ENCODE results near the gene SPOCK2. TPM values are rescaled to one million over a fixed set of nuclear protein-coding genes. Genes with fewer than 3 reads are reported as not detected.
A peak's percentile ranks its signal among the peaks of the same experiment; 100 is the strongest.
"Not testable (repeated sequence)": the region's sequence is repeated elsewhere in the genome, so short reads cannot be mapped to it uniquely, and the experiment has no call there.

SPOCK2 gene, protein sequence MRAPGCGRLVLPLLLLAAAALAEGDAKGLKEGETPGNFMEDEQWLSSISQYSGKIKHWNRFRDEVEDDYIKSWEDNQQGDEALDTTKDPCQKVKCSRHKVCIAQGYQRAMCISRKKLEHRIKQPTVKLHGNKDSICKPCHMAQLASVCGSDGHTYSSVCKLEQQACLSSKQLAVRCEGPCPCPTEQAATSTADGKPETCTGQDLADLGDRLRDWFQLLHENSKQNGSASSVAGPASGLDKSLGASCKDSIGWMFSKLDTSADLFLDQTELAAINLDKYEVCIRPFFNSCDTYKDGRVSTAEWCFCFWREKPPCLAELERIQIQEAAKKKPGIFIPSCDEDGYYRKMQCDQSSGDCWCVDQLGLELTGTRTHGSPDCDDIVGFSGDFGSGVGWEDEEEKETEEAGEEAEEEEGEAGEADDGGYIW
- total RNA-seq (ENCODE audit: unreplicated experiment), result 3.4 TPM
- long read RNA-seq, partial matches to known transcripts, result 7 of 10 reads
- long read RNA-seq, other reads (novel, unspliced or antisense), result 3 of 10 reads

- H3K4me1 Mint-ChIP-seq (ENCODE audit: unreplicated experiment), result peaks cover 19% of the 10 kb centered on the region
- peaks cover 19% of the 10 kb centered on the region for H3K27me3 Mint-ChIP-seq (ENCODE audit: unreplicated experiment)
- H3K27ac Mint-ChIP-seq (ENCODE audit: unreplicated experiment), result no peak within 1 kb of the TSS
- H3K4me3 Mint-ChIP-seq (ENCODE audit: unreplicated experiment), result peak within 1 kb of the TSS; percentile 87
- no peaks in the 10 kb centered on the region for H3K9me3 Mint-ChIP-seq (ENCODE audit: unreplicated experiment)
- no peak for DNase-seq (ENCODE audit: low spot score)
- TF ChIP-seq, protein P1, sequence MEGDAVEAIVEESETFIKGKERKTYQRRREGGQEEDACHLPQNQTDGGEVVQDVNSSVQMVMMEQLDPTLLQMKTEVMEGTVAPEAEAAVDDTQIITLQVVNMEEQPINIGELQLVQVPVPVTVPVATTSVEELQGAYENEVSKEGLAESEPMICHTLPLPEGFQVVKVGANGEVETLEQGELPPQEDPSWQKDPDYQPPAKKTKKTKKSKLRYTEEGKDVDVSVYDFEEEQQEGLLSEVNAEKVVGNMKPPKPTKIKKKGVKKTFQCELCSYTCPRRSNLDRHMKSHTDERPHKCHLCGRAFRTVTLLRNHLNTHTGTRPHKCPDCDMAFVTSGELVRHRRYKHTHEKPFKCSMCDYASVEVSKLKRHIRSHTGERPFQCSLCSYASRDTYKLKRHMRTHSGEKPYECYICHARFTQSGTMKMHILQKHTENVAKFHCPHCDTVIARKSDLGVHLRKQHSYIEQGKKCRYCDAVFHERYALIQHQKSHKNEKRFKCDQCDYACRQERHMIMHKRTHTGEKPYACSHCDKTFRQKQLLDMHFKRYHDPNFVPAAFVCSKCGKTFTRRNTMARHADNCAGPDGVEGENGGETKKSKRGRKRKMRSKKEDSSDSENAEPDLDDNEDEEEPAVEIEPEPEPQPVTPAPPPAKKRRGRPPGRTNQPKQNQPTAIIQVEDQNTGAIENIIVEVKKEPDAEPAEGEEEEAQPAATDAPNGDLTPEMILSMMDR (IDR thresholded peaks at IDR 0.05; ENCODE audit: unreplicated experiment), result no peak
- H3K36me3 Mint-ChIP-seq (ENCODE audit: low read depth, unreplicated experiment), result peaks cover 7% of the 10 kb centered on the region
These were observed at the start of gene SPOCK2 for GRCh38 chr10:72087969-72088888. SPOCK2 (minus strand) TSS chr10:72088551; CDS start chr10:72088328, 223 bp downstream.

- peaks cover 8% of the 10 kb centered on the region for H3K36me3 Mint-ChIP-seq (ENCODE audit: low read depth, unreplicated experiment)
- no peak overlapping the region for H3K4me3 Mint-ChIP-seq (ENCODE audit: unreplicated experiment)
- no peak overlapping the region for H3K27ac Mint-ChIP-seq (ENCODE audit: unreplicated experiment)
- TF ChIP-seq, protein P1 (IDR thresholded peaks at IDR 0.05; ENCODE audit: unreplicated experiment), result no peak
- no peak for DNase-seq (ENCODE audit: low spot score)
- H3K9me3 Mint-ChIP-seq (ENCODE audit: unreplicated experiment), result no peaks in the 10 kb centered on the region
- H3K4me1 Mint-ChIP-seq (ENCODE audit: unreplicated experiment), result peaks cover 14% of the 10 kb centered on the region
- no peaks in the 10 kb centered on the region for H3K27me3 Mint-ChIP-seq (ENCODE audit: unreplicated experiment)
These were observed 49.2 kb upstream of the SPOCK2 start for GRCh38 chr10:72137583-72137982.

DNA sequence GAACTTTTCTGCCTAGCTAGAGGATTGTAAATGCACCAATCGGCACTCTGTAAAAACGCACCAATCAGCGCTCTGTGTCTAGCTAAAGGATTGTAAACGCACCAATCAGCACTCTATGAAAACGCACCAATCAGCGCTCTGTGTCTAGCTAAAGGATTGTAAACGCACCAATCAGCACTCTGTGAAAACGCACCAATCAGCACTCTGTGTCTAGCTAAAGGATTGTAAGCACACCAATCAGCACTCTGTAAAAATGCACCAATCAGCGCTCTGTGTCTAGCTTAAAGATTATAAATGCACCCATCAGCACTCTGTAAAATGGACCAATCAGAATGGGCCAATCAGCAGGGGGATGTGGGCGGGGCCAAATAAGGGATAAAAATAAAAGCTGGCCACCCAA is 47.9 kb upstream of the SPOCK2 start:
- not testable (repeated sequence) for H3K4me3 Mint-ChIP-seq (ENCODE audit: unreplicated experiment); DNase-seq (ENCODE audit: low spot score); H3K27ac Mint-ChIP-seq (ENCODE audit: unreplicated experiment); H3K27me3 Mint-ChIP-seq (ENCODE audit: unreplicated experiment); H3K9me3 Mint-ChIP-seq (ENCODE audit: unreplicated experiment); H3K36me3 Mint-ChIP-seq (ENCODE audit: low read depth, unreplicated experiment)
- H3K4me1 Mint-ChIP-seq (ENCODE audit: unreplicated experiment), result peaks cover 14% of the 10 kb centered on the region

DNA sequence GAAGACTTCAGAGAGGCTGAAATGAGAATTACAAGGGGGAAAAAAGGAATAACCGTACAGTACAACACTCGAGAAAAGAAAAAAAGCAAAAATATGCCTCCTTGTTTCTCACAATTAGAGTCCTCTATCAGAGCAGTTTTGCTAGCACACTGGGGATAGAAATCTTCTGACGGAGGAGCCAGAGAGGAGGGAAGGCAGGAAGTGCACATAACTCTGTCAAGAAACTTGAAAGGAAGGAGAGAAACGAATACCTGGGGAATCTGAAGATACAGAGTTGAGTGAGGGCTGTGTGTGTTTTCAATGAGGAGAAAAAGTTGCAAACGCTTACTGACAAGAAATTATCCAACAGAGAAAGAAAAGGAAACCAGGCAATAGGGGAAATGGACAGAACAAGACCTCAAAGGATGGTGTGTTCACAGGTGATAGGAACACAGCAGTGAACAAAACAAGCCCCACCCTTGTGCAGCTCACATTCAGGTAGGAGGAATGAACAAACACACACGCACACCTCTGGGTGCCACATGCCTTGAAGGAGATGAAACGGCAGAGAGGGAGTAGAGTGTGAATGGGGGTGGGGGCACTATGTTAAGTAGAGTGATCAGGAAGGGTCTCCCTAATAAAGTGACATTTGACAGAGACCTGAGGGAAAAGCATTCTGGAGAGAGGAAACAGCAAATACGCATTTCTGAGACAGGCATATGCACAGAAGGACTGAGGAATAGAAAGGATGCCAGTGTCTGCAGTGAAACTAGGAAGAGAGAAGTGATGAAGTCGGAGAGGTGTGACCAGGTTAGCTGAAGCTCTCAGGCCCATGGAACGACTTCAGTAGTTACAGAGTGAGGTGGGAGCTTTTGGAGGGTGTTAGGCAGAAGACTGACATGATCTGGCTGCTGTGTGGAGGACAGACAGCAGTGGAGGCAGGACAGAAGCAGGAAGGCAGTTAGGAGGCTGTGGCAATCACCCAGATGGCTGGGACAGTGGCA is 46.7 kb upstream of the SPOCK2 start:
- TF ChIP-seq, protein P1 (IDR thresholded peaks at IDR 0.05; ENCODE audit: unreplicated experiment), result no peak
- H3K27ac Mint-ChIP-seq (ENCODE audit: unreplicated experiment), result peak overlapping the region; percentile 72
- no peaks in the 10 kb centered on the region for H3K27me3 Mint-ChIP-seq (ENCODE audit: unreplicated experiment)
- DNase-seq (ENCODE audit: low spot score), result no peak
- peaks cover 8% of the 10 kb centered on the region for H3K36me3 Mint-ChIP-seq (ENCODE audit: low read depth, unreplicated experiment)
- H3K9me3 Mint-ChIP-seq (ENCODE audit: unreplicated experiment), result no peaks in the 10 kb centered on the region
- peaks cover 14% of the 10 kb centered on the region for H3K4me1 Mint-ChIP-seq (ENCODE audit: unreplicated experiment)
- H3K4me3 Mint-ChIP-seq (ENCODE audit: unreplicated experiment), result peak overlapping the region; percentile 14

All from endothelial cell (in vitro differentiated cells).